Stimulated activated CD8-positive, alpha-beta memory T cell treated with anti-CD3 and anti-CD28 coated beads, Interleukin-4, amount 100 ng/mL, for 1 hour (primary cell): ENCODE measurements around the gene ADGRG3.

ENCODE experiments used
- DNase-seq, 2 donors: peaks; one replicate each; pipeline ENCODE4 v3.0.0-alpha.2; 2020; ENCODE audit warnings: low read depth in 2 of 2, low spot score in 1 of 2

Gene ADGRG3

DNA sequence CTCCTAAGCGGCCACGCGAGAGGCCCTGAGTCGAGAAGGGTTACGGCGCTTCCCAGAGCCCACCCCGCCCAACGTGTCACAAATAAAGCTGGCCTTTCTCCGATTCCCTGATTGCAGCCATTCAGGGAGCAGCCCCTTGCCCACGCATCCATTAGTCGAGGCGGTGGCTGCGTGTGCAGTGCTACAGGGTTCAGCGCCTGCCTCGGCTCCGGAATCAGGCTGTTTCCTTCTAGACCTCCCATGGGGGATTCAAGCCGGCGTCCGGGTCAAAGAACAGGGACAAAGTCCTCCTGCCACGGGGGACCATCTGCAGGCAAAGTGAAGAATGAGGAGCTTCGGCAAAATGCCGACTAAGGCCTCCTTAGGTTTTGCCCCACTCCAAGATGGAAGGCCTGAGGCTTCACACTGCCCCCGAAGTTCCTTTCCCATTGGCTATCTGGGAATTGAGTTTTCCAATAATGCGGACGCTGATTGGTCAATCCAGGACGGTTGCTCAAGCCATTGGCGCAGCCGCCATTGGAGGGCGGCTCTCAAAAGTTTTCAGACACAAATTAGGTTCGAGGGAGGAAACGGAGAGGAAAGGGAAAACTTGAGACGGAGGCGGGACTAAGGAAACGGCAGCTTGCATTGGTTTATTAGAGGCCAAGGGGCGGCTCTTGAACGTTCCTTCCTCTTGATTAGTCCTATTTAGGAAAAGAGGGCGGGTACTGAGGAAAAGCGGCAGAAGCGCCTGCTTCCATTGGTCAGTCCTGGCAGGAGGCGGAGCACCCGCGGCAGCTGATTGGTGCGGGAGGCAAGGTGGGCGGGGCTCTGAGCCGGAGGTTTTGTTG is 67.0 kb downstream of the ADGRG3 start:
- peak; percentile 92 to 93 for DNase-seq

GRCh38 chr16:57735755-57736418 is 67.8 kb downstream of the ADGRG3 start, which contains the start of gene KATNB1:
Gene KATNB1, plus strand, starts transcription at chr16:57735770. Its CDS starts 1,474 bp downstream, at chr16:57737244.
- no peak for DNase-seq

DNA sequence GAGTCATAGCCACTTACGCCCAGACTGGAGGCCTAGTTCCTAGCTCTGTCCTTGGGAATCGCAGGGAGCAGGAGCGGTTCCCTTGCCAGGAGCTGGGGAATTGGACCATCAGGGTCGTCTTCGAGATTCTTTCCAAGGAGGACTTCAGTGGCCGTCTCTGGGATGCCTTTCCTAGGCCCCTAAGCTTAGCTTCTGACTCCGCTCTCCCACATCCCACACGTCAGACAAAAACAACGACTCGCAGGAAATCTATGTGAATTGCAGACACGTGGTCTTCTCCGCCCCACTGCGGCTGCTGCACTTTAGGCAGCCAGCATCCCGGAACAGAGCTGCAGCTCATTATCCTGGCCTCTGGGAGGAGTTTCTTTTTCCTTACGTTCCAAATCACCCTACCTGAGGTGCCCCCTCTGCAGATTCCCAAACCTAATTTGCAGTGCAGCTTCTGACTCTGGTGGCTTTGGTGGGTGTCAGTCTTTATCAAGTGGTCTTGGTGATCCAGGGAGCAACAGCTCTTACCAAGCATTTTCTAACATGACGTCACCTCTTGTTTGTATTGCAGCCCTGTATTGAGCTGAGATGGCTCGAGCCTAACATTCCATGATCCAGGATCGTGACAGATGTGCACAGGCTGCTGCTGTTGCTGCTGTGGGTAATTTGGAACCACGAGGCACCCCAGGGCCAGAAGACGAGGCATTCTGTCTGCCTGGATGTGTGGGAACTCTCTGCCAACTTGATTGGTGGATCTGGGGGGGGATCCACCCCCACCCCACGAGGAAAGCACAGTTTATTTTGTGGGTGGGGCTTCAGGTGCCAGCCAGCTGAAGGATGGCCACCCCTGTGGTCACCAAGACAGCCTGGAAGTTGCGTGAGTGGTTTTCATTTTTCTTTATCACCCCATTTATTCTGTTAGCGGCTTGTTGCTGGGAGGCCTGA is 68.6 kb downstream of the ADGRG3 start:
- peak in 1 of 2 donors; percentile 13 for DNase-seq

DNA sequence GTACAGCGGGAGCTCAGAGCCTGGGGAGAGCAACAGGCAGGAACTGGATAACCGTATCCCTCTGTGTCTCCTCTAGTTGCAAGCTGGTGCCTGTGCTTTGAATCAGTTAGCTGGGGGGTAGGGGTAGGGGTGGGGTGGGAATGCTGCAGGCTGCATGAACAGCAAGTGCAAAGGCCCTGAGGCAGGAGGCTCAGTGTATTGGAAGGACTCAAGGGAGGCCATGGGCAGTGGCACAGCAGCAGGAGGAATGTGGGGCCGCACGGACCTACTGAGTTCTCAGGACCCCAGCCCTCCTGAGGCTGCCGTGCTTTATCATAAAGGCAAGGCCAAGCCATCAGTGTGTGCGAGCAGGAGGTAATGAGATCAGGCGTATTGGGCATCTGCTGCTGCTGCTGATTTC is 70.7 kb downstream of the ADGRG3 start:
- no peak for DNase-seq
